Stomach smooth muscle (tissue), 2 donors: ENCODE data around the gene OPA1.

ENCODE experiments used
- H3K27ac ChIP-seq: one replicate; pipeline ENCODE4 v1.7.0; 2013; ENCODE audit warnings: mild to moderate bottlenecking, low read length, inconsistent platforms
- H3K27me3 ChIP-seq, 2 donors: one replicate each; pipeline ENCODE4 v1.7.0; 2013; ENCODE audit warnings: low read length in 2 of 2; ENCODE audit not compliant: insufficient read depth in 2 of 2, control insufficient read depth in 1 of 2
- H3K36me3 ChIP-seq, 2 donors: one replicate each; pipeline ENCODE4 v1.7.0; 2013; ENCODE audit warnings: low read length in 2 of 2; ENCODE audit not compliant: control insufficient read depth in 2 of 2, insufficient read depth in 2 of 2
- H3K4me1 ChIP-seq: one replicate; pipeline ENCODE4 v1.7.0; 2013; ENCODE audit warnings: low read length; ENCODE audit not compliant: control insufficient read depth, insufficient read depth
- H3K4me3 ChIP-seq, 2 donors: one replicate each; pipeline ENCODE4 v1.7.0; 2013; ENCODE audit warnings: low read length in 2 of 2
- H3K9ac ChIP-seq, 2 donors: one replicate each; pipeline ENCODE4 v1.7.0; 2013; ENCODE audit warnings: low read length in 2 of 2, mild to moderate bottlenecking in 1 of 2
- H3K9me3 ChIP-seq, 2 donors: one replicate each; pipeline ENCODE4 v1.7.0; 2013; ENCODE audit warnings: low read length in 2 of 2; ENCODE audit not compliant: control insufficient read depth in 2 of 2
- donor health status: healthy.
- donor health status: Pancreatic carcinoma.

OPA1 gene

GRCh38 chr3:193617628-193618027 lies 24.6 kb downstream of the OPA1 start:
- Histone ChIP-seq H3K36me3 (peaks cover 5 to 11% of the 10 kb centered on the region in 2 donors), H3K27ac (no peak overlapping the region), H3K9ac (no peak overlapping the region), H3K4me3 (no peak overlapping the region), H3K27me3 (no peaks in the 10 kb centered on the region), H3K9me3 (peaks cover 0 to 3% of the 10 kb centered on the region in 2 donors), H3K4me1 (peaks cover 5% of the 10 kb centered on the region)

- Histone ChIP-seq H3K27ac (no peak overlapping the region), H3K9ac (no peak overlapping the region), H3K4me3 (no peak overlapping the region), H3K36me3 (peaks cover 11 to 13% of the 10 kb centered on the region in 2 donors), H3K4me1 (peaks cover 5% of the 10 kb centered on the region), H3K9me3 (no peaks in the 10 kb centered on the region), H3K27me3 (no peaks in the 10 kb centered on the region)
Observed at GRCh38 chr3:193620057-193620456, 27.0 kb downstream of the OPA1 start.

GRCh38 chr3:193620650-193621049 lies 27.6 kb downstream of the OPA1 start:
- Histone ChIP-seq H3K36me3 (peaks cover 6 to 13% of the 10 kb centered on the region in 2 donors), H3K9ac (no peak overlapping the region), H3K27ac (no peak overlapping the region)

GRCh38 chr3:193621127-193621526 lies 28.1 kb downstream of the OPA1 start:
- no peaks in the 10 kb centered on the region for H3K9me3 ChIP-seq
- no peak overlapping the region for H3K9ac ChIP-seq
- peaks cover 5% of the 10 kb centered on the region for H3K4me1 ChIP-seq
- H3K27me3 ChIP-seq: no peaks in the 10 kb centered on the region
- H3K27ac ChIP-seq: no peak overlapping the region
- no peak overlapping the region for H3K4me3 ChIP-seq
- peaks cover 10 to 17% of the 10 kb centered on the region in 2 donors for H3K36me3 ChIP-seq

More at GRCh38 chr3:193620650-193621049, 27.6 kb downstream of the OPA1 start:
- Histone ChIP-seq H3K4me1 (peaks cover 5% of the 10 kb centered on the region), H3K27me3 (no peaks in the 10 kb centered on the region), H3K4me3 (no peak overlapping the region), H3K9me3 (no peaks in the 10 kb centered on the region)

GRCh38 chr3:193630005-193630404 lies 37.0 kb downstream of the OPA1 start:
- no peaks in the 10 kb centered on the region for H3K4me1 ChIP-seq
- H3K9me3 ChIP-seq: no peaks in the 10 kb centered on the region
- no peaks in the 10 kb centered on the region for H3K27me3 ChIP-seq
- H3K9ac ChIP-seq: no peak overlapping the region
- peaks cover 4 to 7% of the 10 kb centered on the region in 2 donors for H3K36me3 ChIP-seq
- no peak overlapping the region for H3K27ac ChIP-seq
- no peak overlapping the region for H3K4me3 ChIP-seq

- no peaks in the 10 kb centered on the region for H3K9me3 ChIP-seq
- H3K4me1 ChIP-seq: no peaks in the 10 kb centered on the region
- H3K27ac ChIP-seq: no peak overlapping the region
- no peak overlapping the region for H3K9ac ChIP-seq
- no peak overlapping the region for H3K4me3 ChIP-seq
- H3K27me3 ChIP-seq: no peaks in the 10 kb centered on the region
- H3K36me3 ChIP-seq: peaks cover 3 to 15% of the 10 kb centered on the region in 2 donors
Observed at GRCh38 chr3:193637831-193638230, 44.8 kb downstream of the OPA1 start.

- no peak overlapping the region for H3K9ac ChIP-seq
- no peak overlapping the region for H3K4me3 ChIP-seq
- H3K9me3 ChIP-seq: no peaks in the 10 kb centered on the region
- H3K36me3 ChIP-seq: peaks cover 3 to 15% of the 10 kb centered on the region in 2 donors
- H3K27ac ChIP-seq: no peak overlapping the region
- no peaks in the 10 kb centered on the region for H3K27me3 ChIP-seq
- H3K4me1 ChIP-seq: no peaks in the 10 kb centered on the region
Observed at GRCh38 chr3:193638833-193639232, 45.8 kb downstream of the OPA1 start.

- H3K36me3 ChIP-seq: peaks cover 4 to 15% of the 10 kb centered on the region in 2 donors
- H3K4me3 ChIP-seq: no peak overlapping the region
- H3K4me1 ChIP-seq: peaks cover 7% of the 10 kb centered on the region
- H3K9me3 ChIP-seq: no peaks in the 10 kb centered on the region
- H3K27ac ChIP-seq: no peak overlapping the region
- no peaks in the 10 kb centered on the region for H3K27me3 ChIP-seq
- no peak overlapping the region for H3K9ac ChIP-seq
Observed at GRCh38 chr3:193640165-193640715, 47.2 kb downstream of the OPA1 start.

- no peaks in the 10 kb centered on the region for H3K27me3 ChIP-seq
- H3K4me1 ChIP-seq: peaks cover 11% of the 10 kb centered on the region
- no peak overlapping the region for H3K9ac ChIP-seq
- H3K4me3 ChIP-seq: no peak overlapping the region
- H3K27ac ChIP-seq: no peak overlapping the region
- H3K9me3 ChIP-seq: no peaks in the 10 kb centered on the region
- H3K36me3 ChIP-seq: peaks cover 4 to 15% of the 10 kb centered on the region in 2 donors
Observed at GRCh38 chr3:193640728-193641439, 47.9 kb downstream of the OPA1 start.

GRCh38 chr3:193641440-193641775 lies 48.4 kb downstream of the OPA1 start:
- peaks cover 12% of the 10 kb centered on the region for H3K4me1 ChIP-seq
- no peak overlapping the region for H3K9ac ChIP-seq
- H3K4me3 ChIP-seq: no peak overlapping the region
- no peaks in the 10 kb centered on the region for H3K27me3 ChIP-seq
- no peak overlapping the region for H3K27ac ChIP-seq
- no peaks in the 10 kb centered on the region for H3K9me3 ChIP-seq
- H3K36me3 ChIP-seq: peaks cover 4 to 13% of the 10 kb centered on the region in 2 donors

GRCh38 chr3:193645806-193646205 lies 52.8 kb downstream of the OPA1 start:
- Histone ChIP-seq H3K9me3 (no peaks in the 10 kb centered on the region), H3K36me3 (peaks cover 7 to 14% of the 10 kb centered on the region in 2 donors), H3K9ac (no peak overlapping the region), H3K27ac (peak overlapping the region; percentile 81), H3K27me3 (no peaks in the 10 kb centered on the region), H3K4me3 (no peak overlapping the region), H3K4me1 (peaks cover 12% of the 10 kb centered on the region)
